Neural crest cell (in vitro differentiated cells): ENCODE data around the gene C1QC. TPM values are rescaled to one million over a fixed set of nuclear protein-coding genes. Genes with fewer than 3 reads are reported as not detected.

Experiments
- DNase-seq: peaks from one replicate; pipeline ENCODE4 v3.0.0; 2021; ENCODE audit warnings: low read depth, mixed read lengths, low spot score
- H3K27ac Mint-ChIP-seq: one replicate; pipeline ENCODE4 v1.8.0; 2021; ENCODE audit warnings: mild to moderate bottlenecking, mixed read lengths; ENCODE audit not compliant: unreplicated experiment
- H3K27me3 Mint-ChIP-seq: 2 replicates; pipeline ENCODE4 v1.8.0; 2021; ENCODE audit warnings: low read depth, mild to moderate bottlenecking, mixed read lengths
- H3K36me3 Mint-ChIP-seq: 2 replicates; pipeline ENCODE4 v1.8.0; 2021; ENCODE audit warnings: low read depth, mild to moderate bottlenecking, mixed read lengths
- H3K4me1 Mint-ChIP-seq: 2 replicates; pipeline ENCODE4 v1.8.0; 2021; ENCODE audit warnings: mixed read lengths
- H3K4me3 Mint-ChIP-seq: one replicate; pipeline ENCODE4 v1.8.0; 2021; ENCODE audit warnings: mild to moderate bottlenecking, mixed read lengths
- H3K9me3 Mint-ChIP-seq: 2 replicates; pipeline ENCODE4 v1.8.0; 2021; ENCODE audit warnings: mixed read lengths
- total RNA-seq: library from RNA; stranded (reverse); gene quantifications from 2 replicates; pipeline ENCODE4 v1.2.1, GENCODE V29; 2021
- TF ChIP-seq, protein P1 (sequence below): fragments of 200-600 bp; sonication (generic); conservative IDR thresholded peaks from 2 replicates; pipeline ENCODE4 v1.5.0; 2021; ENCODE audit warnings: antibody characterized with exemption, mild to moderate bottlenecking

C1QC gene
- total RNA-seq, 1 donor from 2014 or later, result not detected

DNA sequence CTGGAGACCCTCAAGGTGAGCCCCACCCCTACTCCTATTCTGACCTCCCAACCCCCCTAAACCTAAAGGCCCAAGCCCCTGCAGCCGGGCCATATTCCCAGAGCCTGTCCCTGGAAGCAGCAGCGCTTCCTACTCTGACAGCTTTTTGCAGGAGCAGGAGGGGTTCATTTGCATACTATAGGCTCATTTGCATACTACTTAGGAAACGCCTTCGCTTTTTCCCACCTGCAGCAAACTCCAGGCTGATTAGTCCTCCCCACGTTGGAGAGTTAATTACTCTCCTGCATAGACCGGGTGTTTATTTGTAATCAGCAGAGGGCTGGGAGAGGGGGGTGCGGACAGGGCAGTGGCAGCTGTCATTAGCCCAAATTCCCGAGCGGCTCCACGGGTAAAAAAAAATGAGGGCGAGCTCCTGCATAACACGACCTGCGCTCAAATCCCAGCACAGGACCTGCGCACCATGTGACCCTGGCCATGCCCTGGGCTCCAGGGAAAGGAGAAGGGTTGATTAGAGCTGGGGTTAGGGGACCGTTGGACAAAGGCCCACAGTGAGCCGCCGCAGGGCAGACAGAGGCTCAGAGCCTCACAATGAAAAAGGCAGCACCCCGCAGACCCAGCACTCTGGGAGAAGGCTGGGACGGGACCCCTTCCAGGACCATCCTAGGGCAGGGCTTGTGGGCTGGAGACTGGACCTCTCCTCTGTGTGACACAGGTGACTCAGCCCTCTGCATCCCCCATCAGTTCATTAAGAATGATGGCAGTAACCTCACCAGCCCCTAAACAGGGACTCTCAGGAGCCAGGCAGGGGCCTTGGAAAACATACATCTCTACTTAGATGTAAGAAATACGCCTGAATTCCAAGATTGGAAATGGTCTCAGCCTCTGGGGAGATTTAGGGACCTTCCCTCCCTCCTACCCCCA is 16.9 kb upstream of the C1QC start:
- Mint-ChIP-seq H3K36me3 (no peaks in the 10 kb centered on the region), H3K27ac (no peak overlapping the region), H3K9me3 (no peaks in the 10 kb centered on the region), H3K4me3 (no peak overlapping the region), H3K27me3 (peaks cover 60% of the 10 kb centered on the region), H3K4me1 (peaks cover 18% of the 10 kb centered on the region)
- TF ChIP-seq, protein P1, sequence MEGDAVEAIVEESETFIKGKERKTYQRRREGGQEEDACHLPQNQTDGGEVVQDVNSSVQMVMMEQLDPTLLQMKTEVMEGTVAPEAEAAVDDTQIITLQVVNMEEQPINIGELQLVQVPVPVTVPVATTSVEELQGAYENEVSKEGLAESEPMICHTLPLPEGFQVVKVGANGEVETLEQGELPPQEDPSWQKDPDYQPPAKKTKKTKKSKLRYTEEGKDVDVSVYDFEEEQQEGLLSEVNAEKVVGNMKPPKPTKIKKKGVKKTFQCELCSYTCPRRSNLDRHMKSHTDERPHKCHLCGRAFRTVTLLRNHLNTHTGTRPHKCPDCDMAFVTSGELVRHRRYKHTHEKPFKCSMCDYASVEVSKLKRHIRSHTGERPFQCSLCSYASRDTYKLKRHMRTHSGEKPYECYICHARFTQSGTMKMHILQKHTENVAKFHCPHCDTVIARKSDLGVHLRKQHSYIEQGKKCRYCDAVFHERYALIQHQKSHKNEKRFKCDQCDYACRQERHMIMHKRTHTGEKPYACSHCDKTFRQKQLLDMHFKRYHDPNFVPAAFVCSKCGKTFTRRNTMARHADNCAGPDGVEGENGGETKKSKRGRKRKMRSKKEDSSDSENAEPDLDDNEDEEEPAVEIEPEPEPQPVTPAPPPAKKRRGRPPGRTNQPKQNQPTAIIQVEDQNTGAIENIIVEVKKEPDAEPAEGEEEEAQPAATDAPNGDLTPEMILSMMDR, result no peak
- no peak for DNase-seq

DNA sequence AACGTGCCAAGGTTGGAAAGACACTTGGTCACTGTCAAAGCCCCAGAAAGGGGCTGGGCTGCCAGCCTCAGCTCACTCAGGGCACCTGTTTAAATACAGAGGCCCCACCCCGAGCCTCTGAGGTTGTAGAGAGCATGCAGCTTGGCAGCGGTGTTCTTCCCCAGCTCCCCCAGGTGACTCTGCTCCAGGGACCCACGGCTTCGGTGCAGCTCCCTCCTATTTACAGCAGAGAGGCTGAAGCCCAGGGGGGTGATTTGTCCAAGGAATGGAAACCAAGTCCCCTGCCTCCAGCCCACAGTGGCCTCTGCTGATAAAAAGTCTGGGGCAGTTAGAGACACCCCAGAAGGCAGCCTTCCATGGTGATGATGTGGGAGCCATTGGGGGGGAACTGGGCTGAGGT is 16.1 kb upstream of the C1QC start:
- TF ChIP-seq, protein P1, result no peak
- DNase-seq, result no peak
- peaks cover 22% of the 10 kb centered on the region for H3K4me1 Mint-ChIP-seq
- no peak overlapping the region for H3K27ac Mint-ChIP-seq
- H3K27me3 Mint-ChIP-seq, result peaks cover 54% of the 10 kb centered on the region
- no peaks in the 10 kb centered on the region for H3K36me3 Mint-ChIP-seq
- no peak overlapping the region for H3K4me3 Mint-ChIP-seq
- no peaks in the 10 kb centered on the region for H3K9me3 Mint-ChIP-seq

DNA sequence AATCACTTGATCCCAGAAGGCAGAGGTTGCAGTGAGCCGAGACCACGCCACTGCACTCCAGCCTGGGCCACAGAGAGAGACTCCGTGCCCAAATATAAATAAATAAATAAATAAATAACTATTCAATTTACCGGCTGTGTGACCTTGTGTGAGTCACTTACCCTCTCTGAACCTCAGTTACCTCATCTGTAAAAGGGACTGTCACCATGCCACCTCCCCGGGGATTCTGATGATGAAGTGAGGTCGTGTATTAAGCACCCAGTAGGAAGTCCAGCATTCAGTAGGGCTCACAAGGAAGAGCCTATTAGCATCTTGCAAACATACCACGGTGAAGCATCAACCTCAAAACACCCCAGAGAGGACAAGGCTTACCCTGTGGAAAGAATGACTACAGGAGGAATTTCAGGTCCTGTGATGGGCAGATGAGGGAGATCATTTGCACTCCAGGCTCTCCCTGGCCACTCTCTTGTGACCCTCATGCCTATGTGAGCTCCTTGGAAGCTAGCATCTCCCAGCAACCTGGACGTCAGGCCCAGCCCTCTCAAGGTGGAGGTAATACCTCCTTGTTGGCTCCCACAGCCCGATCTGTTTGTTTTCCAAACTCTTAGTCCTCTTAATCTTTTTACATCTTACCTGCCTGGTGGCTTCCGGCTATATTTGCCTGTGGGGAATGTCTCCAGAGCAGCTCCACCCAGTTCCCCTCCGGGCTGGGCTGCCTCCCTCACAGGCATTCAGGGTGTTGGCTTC is 14.6 kb upstream of the C1QC start:
- H3K4me3 Mint-ChIP-seq, result no peak overlapping the region
- H3K36me3 Mint-ChIP-seq, result no peaks in the 10 kb centered on the region
- no peaks in the 10 kb centered on the region for H3K9me3 Mint-ChIP-seq
- peaks cover 53% of the 10 kb centered on the region for H3K27me3 Mint-ChIP-seq
- peaks cover 22% of the 10 kb centered on the region for H3K4me1 Mint-ChIP-seq
- no peak for DNase-seq
- no peak overlapping the region for H3K27ac Mint-ChIP-seq
- TF ChIP-seq, protein P1, result no peak

DNA sequence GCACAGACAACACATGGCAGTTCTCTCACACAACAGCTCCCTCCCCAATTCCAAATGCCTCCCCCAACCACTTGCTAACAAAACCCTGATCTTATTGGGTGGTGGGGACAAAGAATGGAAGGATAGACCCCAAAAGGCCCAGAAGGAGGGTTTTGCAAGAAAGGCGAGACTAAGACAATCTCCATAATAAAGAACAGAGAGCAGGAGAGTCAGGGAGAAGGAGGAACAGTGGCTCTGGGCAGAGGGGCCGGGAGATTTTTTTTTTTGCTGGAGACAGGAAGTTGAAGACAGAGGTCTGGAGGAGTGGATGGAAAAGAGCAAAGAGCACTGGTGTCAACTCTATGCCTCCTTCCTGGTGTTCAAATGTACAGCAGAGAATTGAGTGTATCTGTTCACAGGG is 13.5 kb upstream of the C1QC start:
- no peaks in the 10 kb centered on the region for H3K36me3 Mint-ChIP-seq
- TF ChIP-seq, protein P1, result no peak
- DNase-seq, result no peak
- H3K4me3 Mint-ChIP-seq, result no peak overlapping the region
- H3K27me3 Mint-ChIP-seq, result peaks cover 44% of the 10 kb centered on the region
- H3K27ac Mint-ChIP-seq, result peak overlapping the region; percentile 3
- H3K4me1 Mint-ChIP-seq, result peaks cover 22% of the 10 kb centered on the region
- H3K9me3 Mint-ChIP-seq, result no peaks in the 10 kb centered on the region

DNA sequence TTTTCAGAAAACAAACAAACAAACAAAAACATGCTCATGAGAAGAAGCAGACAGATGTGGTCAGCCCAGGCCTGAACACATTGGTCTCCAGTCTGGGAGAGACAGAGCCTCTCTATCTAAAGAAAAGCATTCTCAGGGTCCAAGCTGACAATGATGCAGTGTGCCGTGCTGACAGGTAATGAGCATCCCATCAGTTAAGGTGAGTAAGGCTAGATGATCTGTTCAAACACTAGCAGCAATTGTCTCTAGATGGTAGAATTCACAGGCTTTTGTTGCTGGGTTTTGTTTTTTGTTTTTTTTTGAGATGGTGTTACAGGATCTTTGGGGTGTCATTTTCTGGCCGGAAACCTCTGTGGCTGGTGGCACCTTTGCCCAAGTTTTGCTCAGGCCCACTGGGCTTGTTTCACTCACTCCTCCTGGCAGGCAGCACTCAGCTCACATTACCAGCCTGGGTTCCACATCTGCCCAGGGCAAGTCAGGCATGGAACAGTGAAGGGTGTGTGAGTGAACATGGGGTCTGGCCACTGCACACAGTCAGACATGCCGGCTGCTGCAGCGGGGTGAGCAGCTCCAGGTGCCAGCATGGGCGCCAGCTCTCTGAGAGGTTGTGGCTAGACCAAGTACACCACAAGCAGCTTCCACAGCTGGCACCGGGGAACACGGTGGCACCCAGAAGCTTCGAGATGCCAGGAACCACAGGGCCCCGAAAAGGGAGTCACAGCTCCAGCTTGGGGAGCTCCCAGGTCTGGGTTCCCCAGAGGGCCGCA is 9.6 kb upstream of the C1QC start:
- DNase-seq, result no peak
- Mint-ChIP-seq H3K36me3 (no peaks in the 10 kb centered on the region), H3K27me3 (peaks cover 23% of the 10 kb centered on the region), H3K27ac (no peak overlapping the region), H3K4me1 (peaks cover 22% of the 10 kb centered on the region), H3K4me3 (no peak overlapping the region), H3K9me3 (no peaks in the 10 kb centered on the region)
- TF ChIP-seq, protein P1, result no peak
